IMR-90 (cell line): Measurements from ENCODE around the gene ENPEP. TPM values are rescaled to one million over a fixed set of nuclear protein-coding genes. Genes with fewer than 3 reads are reported as not detected.
A peak's percentile ranks its signal among the peaks of the same experiment; 100 is the strongest.

ENCODE experiments used
- ATAC-seq: fragments of 200-7000 bp; cut with Tn5 transposase; 2 replicates; pipeline ENCODE4 v1.9.1; 2020; ENCODE audit warnings: low read depth, mild to moderate bottlenecking, moderate library complexity
- BruUV-seq: library from RNA; stranded (reverse); fragments of 400-500 nt; replicated peaks from 2 replicates; lab custom pipeline; 2021; lab: Mats Ljungman, UMichigan
- CTCF ChIA-PET: fragments of 300-600 bp; formaldehyde crosslinking; extraction: SDS; loops from one replicate; lab custom pipeline; 2021; ENCODE audit warnings: antibody characterized with exemption; lab: Yijun Ruan, JAX
- POLR2A ChIA-PET: fragments of 300-600 bp; sonication (Branson Sonifier 250); formaldehyde crosslinking; loops from one replicate; lab custom pipeline; 2022; ENCODE audit warnings: antibody characterized with exemption; ENCODE audit not compliant: unreplicated experiment; lab: Charles Lee
- DNase-seq: peaks from one replicate; pipeline ENCODE4 v3.0.0; 2013
- H2AFZ ChIP-seq: replicated peaks from 2 replicates; pipeline ENCODE3; 2013; ENCODE audit warnings: low read length, mild to moderate bottlenecking; ENCODE audit not compliant: poor library complexity
- H2AK5ac ChIP-seq: 2 replicates; pipeline ENCODE4 v1.6.1; 2013; ENCODE audit warnings: low read depth, low read length, inconsistent platforms
- H2AK9ac ChIP-seq: replicated peaks from 2 replicates; pipeline ENCODE3; 2013; ENCODE audit warnings: mild to moderate bottlenecking, low read depth, low read length, moderate library complexity; ENCODE audit not compliant: poor library complexity
- H2BK120ac ChIP-seq: 2 replicates; pipeline ENCODE4 v1.6.1; 2013; ENCODE audit warnings: low read depth, low read length, inconsistent platforms
- H2BK15ac ChIP-seq: 3 replicates; pipeline ENCODE4 v1.6.1; 2013; ENCODE audit warnings: low read depth, low read length, inconsistent platforms
- H2BK20ac ChIP-seq: 2 replicates; pipeline ENCODE4 v1.6.1; 2013; ENCODE audit warnings: low read depth, mild to moderate bottlenecking, inconsistent platforms, low read length, moderate library complexity
- H2BK5ac ChIP-seq: 2 replicates; pipeline ENCODE4 v1.6.1; 2013; ENCODE audit warnings: mild to moderate bottlenecking, low read depth, low read length, inconsistent platforms; ENCODE audit not compliant: poor library complexity, severe bottlenecking
- H3K14ac ChIP-seq: replicated peaks from 2 replicates; pipeline ENCODE4 v1.6.1; 2013; ENCODE audit warnings: low read depth, low read length, inconsistent platforms
- H3K18ac ChIP-seq: 2 replicates; pipeline ENCODE4 v1.6.1; 2013; ENCODE audit warnings: low read depth, low read length, control low read depth
- H3K23ac ChIP-seq: 2 replicates; pipeline ENCODE4 v1.6.1; 2013; ENCODE audit warnings: low read depth, low read length, inconsistent platforms
- H3K27ac ChIP-seq: 2 replicates; pipeline ENCODE4 v1.5.1; 2013; ENCODE audit warnings: mild to moderate bottlenecking, control low read depth, low read length; ENCODE audit not compliant: insufficient read depth
- H3K27me3 ChIP-seq: 2 replicates; pipeline ENCODE4 v1.6.1; 2013; ENCODE audit warnings: low read length; ENCODE audit not compliant: control insufficient read depth, insufficient read depth
- H3K36me3 ChIP-seq: 2 replicates; pipeline ENCODE4 v1.6.1; 2013; ENCODE audit warnings: low read length, mixed read lengths; ENCODE audit not compliant: control insufficient read depth, insufficient read depth
- H3K4ac ChIP-seq: 2 replicates; pipeline ENCODE4 v1.6.1; 2013; ENCODE audit warnings: low read depth, low read length, inconsistent platforms
- H3K4me1 ChIP-seq: 2 replicates; pipeline ENCODE4 v1.6.1; 2013; ENCODE audit warnings: low read length, mixed read lengths; ENCODE audit not compliant: control insufficient read depth, insufficient read depth
- H3K4me2 ChIP-seq: 2 replicates; pipeline ENCODE4 v1.6.1; 2013; ENCODE audit warnings: low read depth, mild to moderate bottlenecking, control low read depth, low read length, moderate library complexity
- H3K4me3 ChIP-seq: 2 replicates; pipeline ENCODE4 v1.5.1; 2013; ENCODE audit warnings: low read depth, mild to moderate bottlenecking, control low read depth, low read length, moderate library complexity; ENCODE audit not compliant: insufficient read depth
- H3K56ac ChIP-seq: 2 replicates; pipeline ENCODE4 v1.6.1; 2013; ENCODE audit warnings: low read length, inconsistent platforms; ENCODE audit not compliant: insufficient read depth; ENCODE audit errors: extremely low read depth
- H3K79me1 ChIP-seq, 2 experiments: 2 replicates each; pipeline ENCODE4 v1.6.1; 2013; ENCODE audit warnings: low read length in 2 of 2, inconsistent platforms in 1 of 2, low read depth in 1 of 2
- H3K9ac ChIP-seq: 2 replicates; pipeline ENCODE4 v1.6.1; 2013; ENCODE audit warnings: low read depth, low read length, control low read depth
- H3K9me1 ChIP-seq: 2 replicates; pipeline ENCODE4 v1.6.1; 2013; ENCODE audit warnings: low read length, inconsistent platforms; ENCODE audit not compliant: insufficient read depth
- H3K9me3 ChIP-seq: 2 replicates; pipeline ENCODE4 v1.6.1; 2013; ENCODE audit warnings: low read length; ENCODE audit not compliant: control insufficient read depth, insufficient read depth
- H4K20me1 ChIP-seq: 2 replicates; pipeline ENCODE4 v1.6.1; 2013; ENCODE audit warnings: low read length, inconsistent platforms; ENCODE audit not compliant: insufficient read depth
- H4K5ac ChIP-seq: 2 replicates; pipeline ENCODE4 v1.6.1; 2013; ENCODE audit warnings: mild to moderate bottlenecking, low read depth, low read length, control low read depth
- H4K8ac ChIP-seq, 2 experiments: 2 replicates each; pipeline ENCODE4 v1.6.1; 2013; ENCODE audit warnings: low read depth in 2 of 2, low read length in 2 of 2, control low read depth in 1 of 2, inconsistent platforms in 1 of 2
- H4K91ac ChIP-seq: 2 replicates; pipeline ENCODE4 v1.6.1; 2013; ENCODE audit warnings: low read depth, low read length, inconsistent platforms; ENCODE audit not compliant: insufficient read depth
- BHLHE40 ChIP-seq: fragments of 150-350 bp; IDR thresholded peaks from 2 replicates; pipeline ENCODE4 v1.6.1; 2016; ENCODE audit warnings: mild to moderate bottlenecking, low read depth, low read length
- CEBPB ChIP-seq: IDR thresholded peaks from 2 replicates; pipeline ENCODE4 v1.6.1; 2012; ENCODE audit warnings: low read depth, low read length, improper control_type of control experiment
- CHD1 ChIP-seq: IDR thresholded peaks from 2 replicates; pipeline ENCODE4 v1.6.1; 2012; ENCODE audit warnings: low read depth, low read length, improper control_type of control experiment
- ELK1 ChIP-seq: fragments of 150-350 bp; IDR thresholded peaks from 2 replicates; pipeline ENCODE4 v1.6.1; 2016; ENCODE audit warnings: low read depth, mild to moderate bottlenecking, low read length, moderate library complexity, borderline replicate concordance
- FOS ChIP-seq: fragments of 150-350 bp; IDR thresholded peaks from 2 replicates; pipeline ENCODE4 v1.6.1; 2016; ENCODE audit warnings: low read depth, low read length
- MAFK ChIP-seq: IDR thresholded peaks from 2 replicates; pipeline ENCODE4 v1.6.1; 2012; ENCODE audit warnings: low read depth, low read length, improper control_type of control experiment
- MAZ ChIP-seq: IDR thresholded peaks from 2 replicates; pipeline ENCODE4 v1.6.1; 2012; ENCODE audit warnings: low read depth, mild to moderate bottlenecking, low read length, improper control_type of control experiment, moderate library complexity, borderline replicate concordance
- MXI1 ChIP-seq: IDR thresholded peaks from 2 replicates; pipeline ENCODE4 v1.6.1; 2012; ENCODE audit warnings: low read depth, mild to moderate bottlenecking, low read length, moderate library complexity, borderline replicate concordance
- NFE2L2 ChIP-seq: fragments of 150-350 bp; IDR thresholded peaks from 2 replicates; pipeline ENCODE4 v1.6.1; 2016; ENCODE audit warnings: low read depth, mild to moderate bottlenecking, low read length
- POLR2A ChIP-seq: IDR thresholded peaks from 2 replicates; pipeline ENCODE4 v1.6.1; 2012; ENCODE audit warnings: mild to moderate bottlenecking, low read depth, low read length
- RAD21 ChIP-seq: IDR thresholded peaks from 2 replicates; pipeline ENCODE4 v1.6.1; 2012; ENCODE audit warnings: low read length, improper control_type of control experiment
- RCOR1 ChIP-seq: IDR thresholded peaks from 2 replicates; pipeline ENCODE4 v1.6.1; 2012; ENCODE audit warnings: mild to moderate bottlenecking, low read length, improper control_type of control experiment; ENCODE audit not compliant: insufficient replicate concordance
- RFX5 ChIP-seq: IDR thresholded peaks from 2 replicates; pipeline ENCODE4 v1.8.0; 2012; ENCODE audit warnings: low read depth, mild to moderate bottlenecking, low read length, moderate library complexity
- SMC3 ChIP-seq: fragments of 150-350 bp; IDR thresholded peaks from 2 replicates; pipeline ENCODE4 v1.6.1; 2016; ENCODE audit warnings: low read depth, mild to moderate bottlenecking, antibody characterized with exemption, low read length, moderate library complexity
- dilution Hi-C: fragments of 300-500 bp; cut with HindIII; formaldehyde crosslinking; loops from one replicate; pipeline ENCODE4 v1.14.3; 2018; ENCODE audit warnings: low sequenced_read_pairs; ENCODE audit not compliant: unreplicated experiment
- in situ Hi-C: fragments of 300-500 bp; cut with MboI; formaldehyde crosslinking; loops from 3 replicates; pipeline ENCODE4 v1.14.3; 2019; ENCODE audit warnings: low sequenced_read_pairs, inconsistent platforms, mixed read lengths
- intact Hi-C: fragments of 100-400 bp; cut with micrococcal nuclease; formaldehyde crosslinking; loops from 2 replicates; pipeline ENCODE4 v1.10.0; 2022
- polyA plus RNA-seq, 3 experiments: library from polyadenylated mRNA; depleted of rRNA; stranded (reverse); fragments of >200 nt; gene quantifications; 2 replicates each; pipeline ENCODE4 v1.2.3, GENCODE V29; 2012; ENCODE audit warnings: low replicate concordance in 1 of 3
- total RNA-seq: library from RNA; depleted of rRNA; stranded (reverse); fragments of >200 nt; gene quantifications from 2 replicates; pipeline ENCODE4 v1.2.3, GENCODE V29; 2012
- TF ChIP-seq, protein P1 (sequence below): conservative IDR thresholded peaks from 2 replicates; pipeline ENCODE4 v1.5.1; 2012; ENCODE audit warnings: mild to moderate bottlenecking, low read depth, low read length, improper control_type of control experiment
- TF ChIP-seq, protein P2 (sequence below): fragments of 150-350 bp; IDR thresholded peaks from 2 replicates; pipeline ENCODE4 v1.6.1; 2017; ENCODE audit warnings: mild to moderate bottlenecking, antibody characterized with exemption, low read length, low read depth

The ENPEP gene
- total and polyA plus RNA-seq, 2 of the 4 experiments (the other 2 are of a cell fraction) = 0.12 to 0.18 TPM

DNA sequence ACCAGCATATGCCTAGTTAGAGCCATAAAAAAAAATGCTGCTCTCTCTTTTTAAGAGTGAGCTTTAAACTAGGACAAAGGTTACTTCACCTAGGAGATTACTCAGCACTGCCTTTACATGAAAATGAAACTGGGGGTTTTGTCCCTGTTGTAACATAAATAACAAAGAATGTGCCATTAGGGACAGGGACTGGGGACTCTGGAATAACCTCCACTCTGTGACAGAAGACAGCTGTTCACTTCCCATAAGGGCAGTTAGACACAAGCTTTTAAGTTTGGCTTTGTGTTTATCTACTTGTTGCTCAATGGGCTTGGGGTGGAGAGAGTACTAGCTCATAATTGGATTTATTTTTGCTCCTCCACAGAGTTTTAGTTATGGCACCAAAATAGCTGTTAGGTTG lies 11.9 kb downstream of the ENPEP start:
- Histone ChIP-seq H3K23ac (no peak overlapping the region), H3K9ac (no peak overlapping the region), H4K8ac (no peak overlapping the region), H2AK9ac (no peak overlapping the region), H2BK120ac (no peak overlapping the region), H3K56ac (no peak overlapping the region), H3K4me1 (no peaks in the 10 kb centered on the region), H3K27me3 (no peaks in the 10 kb centered on the region), H3K14ac (no peak overlapping the region), H3K27ac (no peak overlapping the region), H2AFZ (no peak overlapping the region), H2BK15ac (no peak overlapping the region), H3K4me3 (no peak overlapping the region), H2BK20ac (no peak overlapping the region), H4K91ac (no peak overlapping the region), H3K79me1 (no peaks in the 10 kb centered on the region), H4K20me1 (no peaks in the 10 kb centered on the region), H3K4ac (no peak overlapping the region), H3K9me3 (no peaks in the 10 kb centered on the region), H2AK5ac (no peak overlapping the region), H3K18ac (no peak overlapping the region), H3K9me1 (no peaks in the 10 kb centered on the region), H3K36me3 (no peaks in the 10 kb centered on the region), H2BK5ac (no peak overlapping the region), H4K5ac (no peak overlapping the region), H3K4me2 (peak overlapping the region; percentile 40; the same call in 1 of the 2 replicates)
- intact Hi-C loops (no loop called here), in situ Hi-C loops (no loop called here), dilution Hi-C loops (no loop called here)
- ATAC-seq = peak; percentile 32; the same call in 1 of the 2 replicates
- ChIA-PET CTCF (interaction anchor here (0.7 to 1.5 kb wide), 2 partner anchors 21 to 304 kb away, joined by 3 to 4 read pairs; no protein-coding TSS in a partner anchor), POLR2A (no interaction called here)
- TF ChIP-seq ELK1 = no peak
- no peak for TF ChIP-seq MAFK
- no peak for TF ChIP-seq BHLHE40
- TF ChIP-seq MXI1 = no peak
- TF ChIP-seq, protein P1, sequence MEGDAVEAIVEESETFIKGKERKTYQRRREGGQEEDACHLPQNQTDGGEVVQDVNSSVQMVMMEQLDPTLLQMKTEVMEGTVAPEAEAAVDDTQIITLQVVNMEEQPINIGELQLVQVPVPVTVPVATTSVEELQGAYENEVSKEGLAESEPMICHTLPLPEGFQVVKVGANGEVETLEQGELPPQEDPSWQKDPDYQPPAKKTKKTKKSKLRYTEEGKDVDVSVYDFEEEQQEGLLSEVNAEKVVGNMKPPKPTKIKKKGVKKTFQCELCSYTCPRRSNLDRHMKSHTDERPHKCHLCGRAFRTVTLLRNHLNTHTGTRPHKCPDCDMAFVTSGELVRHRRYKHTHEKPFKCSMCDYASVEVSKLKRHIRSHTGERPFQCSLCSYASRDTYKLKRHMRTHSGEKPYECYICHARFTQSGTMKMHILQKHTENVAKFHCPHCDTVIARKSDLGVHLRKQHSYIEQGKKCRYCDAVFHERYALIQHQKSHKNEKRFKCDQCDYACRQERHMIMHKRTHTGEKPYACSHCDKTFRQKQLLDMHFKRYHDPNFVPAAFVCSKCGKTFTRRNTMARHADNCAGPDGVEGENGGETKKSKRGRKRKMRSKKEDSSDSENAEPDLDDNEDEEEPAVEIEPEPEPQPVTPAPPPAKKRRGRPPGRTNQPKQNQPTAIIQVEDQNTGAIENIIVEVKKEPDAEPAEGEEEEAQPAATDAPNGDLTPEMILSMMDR = no peak
- no peak for TF ChIP-seq SMC3
- TF ChIP-seq, protein P2, sequence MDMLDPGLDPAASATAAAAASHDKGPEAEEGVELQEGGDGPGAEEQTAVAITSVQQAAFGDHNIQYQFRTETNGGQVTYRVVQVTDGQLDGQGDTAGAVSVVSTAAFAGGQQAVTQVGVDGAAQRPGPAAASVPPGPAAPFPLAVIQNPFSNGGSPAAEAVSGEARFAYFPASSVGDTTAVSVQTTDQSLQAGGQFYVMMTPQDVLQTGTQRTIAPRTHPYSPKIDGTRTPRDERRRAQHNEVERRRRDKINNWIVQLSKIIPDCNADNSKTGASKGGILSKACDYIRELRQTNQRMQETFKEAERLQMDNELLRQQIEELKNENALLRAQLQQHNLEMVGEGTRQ = no peak
- no peak for TF ChIP-seq MAZ
- TF ChIP-seq RCOR1 = no peak
- no peak for TF ChIP-seq CEBPB
- TF ChIP-seq FOS = no peak
- TF ChIP-seq RFX5 = no peak
- no peak for TF ChIP-seq RAD21
- no peak for TF ChIP-seq POLR2A
- TF ChIP-seq NFE2L2 = no peak
- no peak for TF ChIP-seq CHD1
- no TSS peak for BruUV-seq
- no peak for DNase-seq
